Mesothelial cell of epicardium (in vitro differentiated cells): ENCODE data around the gene SPOP. TPM values are rescaled to one million over a fixed set of nuclear protein-coding genes. Genes with fewer than 3 reads are reported as not detected.

Source experiments
- DNase-seq, 2 experiments: peaks; one replicate each; pipeline ENCODE4 v3.0.0; 2021; ENCODE audit warnings: low spot score in 2 of 2; ENCODE audit not compliant: unreplicated experiment in 2 of 2
- H3K27ac Mint-ChIP-seq: 2 replicates; pipeline ENCODE4 v1.8.0; 2021; ENCODE audit warnings: mixed read lengths
- H3K27me3 Mint-ChIP-seq: 2 replicates; pipeline ENCODE4 v1.8.0; 2021; ENCODE audit warnings: low read depth, mixed read lengths
- H3K36me3 Mint-ChIP-seq: 2 replicates; pipeline ENCODE4 v1.8.0; 2021; ENCODE audit warnings: mixed read lengths
- H3K4me1 Mint-ChIP-seq: 2 replicates; pipeline ENCODE4 v1.8.0; 2021; ENCODE audit warnings: mixed read lengths
- H3K4me3 Mint-ChIP-seq: 2 replicates; pipeline ENCODE4 v1.8.0; 2021; ENCODE audit warnings: mild to moderate bottlenecking, moderate library complexity, mixed read lengths
- H3K9me3 Mint-ChIP-seq: 2 replicates; pipeline ENCODE4 v1.8.0; 2021; ENCODE audit warnings: mixed read lengths
- total RNA-seq: library from RNA; stranded (reverse); gene quantifications from 3 replicates; pipeline ENCODE4 v1.2.1, GENCODE V29; 2021
- TF ChIP-seq, protein P1 (sequence below): fragments of 200-600 bp; sonication (generic); IDR thresholded peaks from one replicate; pipeline ENCODE4 v1.5.0; 2021; ENCODE audit warnings: antibody characterized with exemption; ENCODE audit not compliant: unreplicated experiment

The SPOP gene
- total RNA-seq, 1 donor from 2014 or later: 62.8 TPM

DNA sequence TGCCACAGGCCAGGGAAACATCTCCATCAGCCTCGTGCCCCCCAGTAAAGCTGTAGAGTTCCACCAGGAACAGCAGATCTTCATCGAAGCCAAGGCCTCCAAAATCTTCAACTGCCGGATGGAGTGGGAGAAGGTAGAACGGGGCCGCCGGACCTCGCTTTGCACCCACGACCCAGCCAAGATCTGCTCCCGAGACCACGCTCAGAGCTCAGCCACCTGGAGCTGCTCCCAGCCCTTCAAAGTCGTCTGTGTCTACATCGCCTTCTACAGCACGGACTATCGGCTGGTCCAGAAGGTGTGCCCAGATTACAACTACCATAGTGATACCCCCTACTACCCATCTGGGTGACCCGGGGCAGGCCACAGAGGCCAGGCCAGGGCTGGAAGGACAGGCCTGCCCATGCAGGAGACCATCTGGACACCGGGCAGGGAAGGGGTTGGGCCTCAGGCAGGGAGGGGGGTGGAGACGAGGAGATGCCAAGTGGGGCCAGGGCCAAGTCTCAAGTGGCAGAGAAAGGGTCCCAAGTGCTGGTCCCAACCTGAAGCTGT is 98.9 kb downstream of the SPOP start:
- H3K27me3 Mint-ChIP-seq: peaks cover 37% of the 10 kb centered on the region
- DNase-seq: no peak
- TF ChIP-seq, protein P1, sequence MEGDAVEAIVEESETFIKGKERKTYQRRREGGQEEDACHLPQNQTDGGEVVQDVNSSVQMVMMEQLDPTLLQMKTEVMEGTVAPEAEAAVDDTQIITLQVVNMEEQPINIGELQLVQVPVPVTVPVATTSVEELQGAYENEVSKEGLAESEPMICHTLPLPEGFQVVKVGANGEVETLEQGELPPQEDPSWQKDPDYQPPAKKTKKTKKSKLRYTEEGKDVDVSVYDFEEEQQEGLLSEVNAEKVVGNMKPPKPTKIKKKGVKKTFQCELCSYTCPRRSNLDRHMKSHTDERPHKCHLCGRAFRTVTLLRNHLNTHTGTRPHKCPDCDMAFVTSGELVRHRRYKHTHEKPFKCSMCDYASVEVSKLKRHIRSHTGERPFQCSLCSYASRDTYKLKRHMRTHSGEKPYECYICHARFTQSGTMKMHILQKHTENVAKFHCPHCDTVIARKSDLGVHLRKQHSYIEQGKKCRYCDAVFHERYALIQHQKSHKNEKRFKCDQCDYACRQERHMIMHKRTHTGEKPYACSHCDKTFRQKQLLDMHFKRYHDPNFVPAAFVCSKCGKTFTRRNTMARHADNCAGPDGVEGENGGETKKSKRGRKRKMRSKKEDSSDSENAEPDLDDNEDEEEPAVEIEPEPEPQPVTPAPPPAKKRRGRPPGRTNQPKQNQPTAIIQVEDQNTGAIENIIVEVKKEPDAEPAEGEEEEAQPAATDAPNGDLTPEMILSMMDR: no peak
- peaks cover 4% of the 10 kb centered on the region for H3K4me1 Mint-ChIP-seq
- H3K4me3 Mint-ChIP-seq: no peak overlapping the region
- no peaks in the 10 kb centered on the region for H3K36me3 Mint-ChIP-seq
- no peaks in the 10 kb centered on the region for H3K9me3 Mint-ChIP-seq
- H3K27ac Mint-ChIP-seq: no peak overlapping the region

DNA sequence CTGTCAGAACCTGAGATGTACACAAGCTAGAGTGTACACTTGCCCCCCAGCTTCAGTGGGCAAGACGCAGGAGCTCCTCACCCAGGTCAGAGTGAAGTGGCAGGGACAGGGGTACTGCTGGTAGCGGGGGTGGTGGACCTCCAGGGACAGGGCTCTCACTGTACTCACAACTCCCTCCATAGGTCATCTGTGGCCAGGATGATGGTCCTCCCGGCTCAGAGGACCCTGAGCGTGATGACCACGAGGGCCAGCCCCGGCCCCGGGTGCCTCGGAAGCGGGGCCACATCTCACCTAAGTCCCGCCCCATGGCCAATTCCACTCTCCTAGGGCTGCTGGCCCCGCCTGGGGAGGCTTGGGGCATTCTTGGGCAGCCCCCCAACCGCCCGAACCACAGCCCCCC is 99.5 kb downstream of the SPOP start:
- H3K4me1 Mint-ChIP-seq: peaks cover 4% of the 10 kb centered on the region
- H3K9me3 Mint-ChIP-seq: no peaks in the 10 kb centered on the region
- H3K27ac Mint-ChIP-seq: no peak overlapping the region
- no peak overlapping the region for H3K4me3 Mint-ChIP-seq
- H3K27me3 Mint-ChIP-seq: peaks cover 43% of the 10 kb centered on the region
- TF ChIP-seq, protein P1: no peak
- DNase-seq: no peak
- no peaks in the 10 kb centered on the region for H3K36me3 Mint-ChIP-seq

DNA sequence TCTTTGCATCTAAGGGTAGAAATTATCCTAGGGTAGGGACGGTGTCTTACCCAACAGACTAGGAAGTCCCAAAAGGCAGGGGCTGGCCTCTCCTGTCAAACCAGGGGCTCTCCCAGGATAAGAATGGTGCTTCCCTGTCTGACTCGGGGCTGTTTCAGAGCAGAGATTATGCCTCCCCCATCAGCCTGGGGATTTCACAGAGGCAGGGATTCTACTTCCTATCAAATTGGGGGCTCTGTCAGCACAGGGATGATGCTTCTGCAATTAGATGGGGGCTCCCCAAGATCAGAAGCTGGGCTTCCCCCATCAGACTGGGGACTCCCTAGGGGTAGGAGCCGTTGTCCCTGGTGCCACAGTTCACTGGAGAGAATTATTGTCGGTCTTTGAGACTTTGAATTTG is 99.9 kb downstream of the SPOP start:
- no peak overlapping the region for H3K27ac Mint-ChIP-seq
- TF ChIP-seq, protein P1: no peak
- H3K27me3 Mint-ChIP-seq: peaks cover 47% of the 10 kb centered on the region
- H3K4me3 Mint-ChIP-seq: peak overlapping the region; percentile 78
- no peaks in the 10 kb centered on the region for H3K36me3 Mint-ChIP-seq
- no peaks in the 10 kb centered on the region for H3K9me3 Mint-ChIP-seq
- H3K4me1 Mint-ChIP-seq: peaks cover 4% of the 10 kb centered on the region
- no peak for DNase-seq

DNA sequence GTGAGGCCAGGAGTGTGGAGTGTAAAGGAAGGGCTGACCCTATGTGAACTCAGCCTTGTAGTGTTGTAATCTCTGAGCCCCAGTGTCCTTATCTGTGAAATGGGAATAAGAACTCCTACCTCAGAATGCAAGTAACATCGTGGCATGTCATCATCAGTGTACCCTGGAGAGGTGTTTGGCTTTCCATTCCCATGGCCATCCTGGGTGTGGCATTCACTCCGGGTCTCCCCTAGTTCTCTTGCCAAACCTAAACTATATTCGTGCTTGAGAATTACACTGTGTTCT is 100.3 kb downstream of the SPOP start:
- no peaks in the 10 kb centered on the region for H3K36me3 Mint-ChIP-seq
- no peak overlapping the region for H3K27ac Mint-ChIP-seq
- H3K27me3 Mint-ChIP-seq: peaks cover 51% of the 10 kb centered on the region
- no peak for DNase-seq
- peak overlapping the region; percentile 78 for H3K4me3 Mint-ChIP-seq
- no peaks in the 10 kb centered on the region for H3K9me3 Mint-ChIP-seq
- TF ChIP-seq, protein P1: no peak
- H3K4me1 Mint-ChIP-seq: peaks cover 4% of the 10 kb centered on the region

DNA sequence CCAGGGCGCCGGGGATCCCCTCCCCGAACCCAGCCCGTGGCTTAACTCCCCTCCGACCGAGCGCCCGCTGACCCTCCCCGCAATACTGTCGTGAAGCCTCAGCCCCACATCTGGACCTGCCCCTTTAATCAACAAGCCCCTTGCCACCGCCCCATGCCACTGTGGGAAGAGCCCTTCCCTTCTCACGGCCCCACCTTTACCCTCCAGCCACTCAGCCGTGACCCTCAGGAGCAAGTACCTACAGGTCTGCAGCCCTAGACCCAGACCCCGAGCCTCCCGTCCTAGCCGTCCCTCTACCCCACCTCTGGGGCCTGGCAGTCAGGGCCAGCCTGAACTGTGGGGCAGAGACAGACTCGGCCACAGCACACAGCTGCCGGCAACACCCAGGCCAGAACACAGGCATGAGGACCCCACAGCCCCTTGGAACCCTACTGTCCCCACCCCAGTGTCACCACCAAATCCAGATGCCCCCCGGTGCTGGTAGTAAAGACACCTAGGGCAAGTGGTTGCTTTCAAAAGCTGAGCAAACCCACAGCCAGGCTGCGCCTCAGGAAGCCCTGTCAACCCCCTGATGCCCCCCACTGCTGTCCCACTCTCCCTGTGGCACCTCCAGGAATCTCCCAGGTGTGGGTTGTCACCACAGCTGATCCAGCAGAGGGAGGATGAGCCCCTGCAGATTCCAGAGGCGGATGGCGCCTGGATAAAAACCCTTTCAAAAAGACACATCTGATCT is 100.8 kb downstream of the SPOP start:
- H3K27ac Mint-ChIP-seq: no peak overlapping the region
- peaks cover 4% of the 10 kb centered on the region for H3K4me1 Mint-ChIP-seq
- H3K36me3 Mint-ChIP-seq: no peaks in the 10 kb centered on the region
- H3K9me3 Mint-ChIP-seq: no peaks in the 10 kb centered on the region
- peak overlapping the region; percentile 78 for H3K4me3 Mint-ChIP-seq
- no peak for DNase-seq
- peaks cover 56% of the 10 kb centered on the region for H3K27me3 Mint-ChIP-seq
- TF ChIP-seq, protein P1: no peak
